ENCODE data around the gene RIMS4. TPM values are rescaled to one million over a fixed set of nuclear protein-coding genes. Genes with fewer than 3 reads are reported as not detected.

Gene RIMS4
- total and polyA plus RNA-seq, 2 of the 13 experiments (the other 11 are each of a cell fraction or from before 2014, with no cell fraction given) = 0.01 to 0.07 TPM

DNA sequence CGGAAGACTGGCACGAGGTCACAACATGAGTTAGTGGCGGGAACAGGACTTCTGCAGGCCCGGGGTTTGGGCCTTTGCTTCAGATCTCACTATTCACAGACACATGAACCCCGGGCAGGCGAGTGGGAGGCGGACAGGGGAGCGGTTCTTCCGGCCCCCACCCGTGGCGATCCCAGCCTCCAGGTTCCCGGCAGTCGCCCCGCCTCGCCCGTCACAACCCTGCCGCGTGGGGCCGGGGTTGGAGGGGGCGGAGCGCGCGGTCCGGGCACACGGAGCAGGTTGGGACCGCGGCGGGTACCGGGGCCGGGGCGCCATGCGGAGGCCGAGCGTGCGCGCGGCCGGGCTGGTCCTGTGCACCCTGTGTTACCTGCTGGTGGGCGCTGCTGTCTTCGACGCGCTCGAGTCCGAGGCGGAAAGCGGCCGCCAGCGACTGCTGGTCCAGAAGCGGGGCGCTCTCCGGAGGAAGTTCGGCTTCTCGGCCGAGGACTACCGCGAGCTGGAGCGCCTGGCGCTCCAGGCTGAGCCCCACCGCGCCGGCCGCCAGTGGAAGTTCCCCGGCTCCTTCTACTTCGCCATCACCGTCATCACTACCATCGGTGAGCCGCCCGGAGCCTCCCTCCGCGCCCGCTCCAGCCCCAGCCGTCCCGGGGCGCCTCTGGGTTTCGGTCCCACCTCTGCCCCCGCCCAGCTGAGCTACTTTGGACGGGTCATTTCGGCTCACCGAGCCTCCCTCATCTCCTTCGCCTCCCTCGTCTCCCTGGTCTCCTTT, 64.6 kb downstream of the RIMS4 start, which contains the start of gene KCNK15 (continued):
- TF ChIP-seq CEBPZ (IDR thresholded peaks at IDR 0.05; ENCODE audit: low read length) = no peak
- no peak for TF ChIP-seq ZSCAN12 (CRISPR knock-in tag; IDR thresholded peaks at IDR 0.05)
- TF ChIP-seq ZNF512 (CRISPR knock-in tag; IDR thresholded peaks at IDR 0.05) = no peak
- TF ChIP-seq, protein P1, sequence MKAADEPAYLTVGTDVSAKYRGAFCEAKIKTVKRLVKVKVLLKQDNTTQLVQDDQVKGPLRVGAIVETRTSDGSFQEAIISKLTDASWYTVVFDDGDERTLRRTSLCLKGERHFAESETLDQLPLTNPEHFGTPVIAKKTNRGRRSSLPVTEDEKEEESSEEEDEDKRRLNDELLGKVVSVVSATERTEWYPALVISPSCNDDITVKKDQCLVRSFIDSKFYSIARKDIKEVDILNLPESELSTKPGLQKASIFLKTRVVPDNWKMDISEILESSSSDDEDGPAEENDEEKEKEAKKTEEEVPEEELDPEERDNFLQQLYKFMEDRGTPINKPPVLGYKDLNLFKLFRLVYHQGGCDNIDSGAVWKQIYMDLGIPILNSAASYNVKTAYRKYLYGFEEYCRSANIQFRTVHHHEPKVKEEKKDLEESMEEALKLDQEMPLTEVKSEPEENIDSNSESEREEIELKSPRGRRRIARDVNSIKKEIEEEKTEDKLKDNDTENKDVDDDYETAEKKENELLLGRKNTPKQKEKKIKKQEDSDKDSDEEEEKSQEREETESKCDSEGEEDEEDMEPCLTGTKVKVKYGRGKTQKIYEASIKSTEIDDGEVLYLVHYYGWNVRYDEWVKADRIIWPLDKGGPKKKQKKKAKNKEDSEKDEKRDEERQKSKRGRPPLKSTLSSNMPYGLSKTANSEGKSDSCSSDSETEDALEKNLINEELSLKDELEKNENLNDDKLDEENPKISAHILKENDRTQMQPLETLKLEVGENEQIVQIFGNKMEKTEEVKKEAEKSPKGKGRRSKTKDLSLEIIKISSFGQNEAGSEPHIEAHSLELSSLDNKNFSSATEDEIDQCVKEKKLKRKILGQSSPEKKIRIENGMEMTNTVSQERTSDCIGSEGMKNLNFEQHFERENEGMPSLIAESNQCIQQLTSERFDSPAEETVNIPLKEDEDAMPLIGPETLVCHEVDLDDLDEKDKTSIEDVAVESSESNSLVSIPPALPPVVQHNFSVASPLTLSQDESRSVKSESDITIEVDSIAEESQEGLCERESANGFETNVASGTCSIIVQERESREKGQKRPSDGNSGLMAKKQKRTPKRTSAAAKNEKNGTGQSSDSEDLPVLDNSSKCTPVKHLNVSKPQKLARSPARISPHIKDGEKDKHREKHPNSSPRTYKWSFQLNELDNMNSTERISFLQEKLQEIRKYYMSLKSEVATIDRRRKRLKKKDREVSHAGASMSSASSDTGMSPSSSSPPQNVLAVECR (CRISPR knock-in tag; IDR thresholded peaks at IDR 0.05; ENCODE audit: borderline replicate concordance) = peak; percentile 52; the same call in 1 of the 2 replicates
- TF ChIP-seq SNAI1 (CRISPR knock-in tag; IDR thresholded peaks at IDR 0.05; ENCODE audit: borderline replicate concordance) = no peak
- TF ChIP-seq CCDC6 (CRISPR knock-in tag; IDR thresholded peaks at IDR 0.05) = no peak
- 0 out of 2 replicates have a peak, but pooled peaks have one; percentile 69 for TF ChIP-seq ZNF34 (CRISPR knock-in tag; IDR thresholded peaks at IDR 0.05; ENCODE audit: borderline replicate concordance)
- TF ChIP-seq, protein P2, sequence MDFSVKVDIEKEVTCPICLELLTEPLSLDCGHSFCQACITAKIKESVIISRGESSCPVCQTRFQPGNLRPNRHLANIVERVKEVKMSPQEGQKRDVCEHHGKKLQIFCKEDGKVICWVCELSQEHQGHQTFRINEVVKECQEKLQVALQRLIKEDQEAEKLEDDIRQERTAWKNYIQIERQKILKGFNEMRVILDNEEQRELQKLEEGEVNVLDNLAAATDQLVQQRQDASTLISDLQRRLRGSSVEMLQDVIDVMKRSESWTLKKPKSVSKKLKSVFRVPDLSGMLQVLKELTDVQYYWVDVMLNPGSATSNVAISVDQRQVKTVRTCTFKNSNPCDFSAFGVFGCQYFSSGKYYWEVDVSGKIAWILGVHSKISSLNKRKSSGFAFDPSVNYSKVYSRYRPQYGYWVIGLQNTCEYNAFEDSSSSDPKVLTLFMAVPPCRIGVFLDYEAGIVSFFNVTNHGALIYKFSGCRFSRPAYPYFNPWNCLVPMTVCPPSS (IDR thresholded peaks at IDR 0.05) = no peak
- no peak for TF ChIP-seq MBD4 (IDR thresholded peaks at IDR 0.05; ENCODE audit: borderline replicate concordance, low read length)
- TF ChIP-seq PRDM4 (CRISPR knock-in tag; IDR thresholded peaks at IDR 0.05; ENCODE audit: borderline replicate concordance) = no peak
